ENCODE measurements around the gene TPBGL.

The TPBGL gene

GRCh38 chr11:75246671-75247350 is 6.2 kb downstream of the TPBGL start:
- no peak for FAIRE-seq

DNA sequence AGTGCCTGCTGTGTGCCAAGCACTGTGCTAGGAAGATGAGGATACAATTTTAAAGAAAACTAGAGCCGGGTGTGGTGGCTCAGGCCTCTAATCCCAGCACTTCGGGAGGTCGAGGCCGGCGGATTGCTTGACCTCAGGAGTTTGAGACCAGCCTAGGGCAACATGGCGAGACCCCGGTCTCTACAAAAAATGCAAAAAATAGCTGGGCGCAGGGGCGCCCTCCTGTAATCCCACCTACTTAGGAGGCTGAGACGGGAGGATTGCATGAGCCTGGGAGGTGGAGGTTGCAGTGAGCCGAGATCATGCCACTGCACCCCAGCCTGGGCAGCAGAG is 8.3 kb downstream of the TPBGL start:
- no peak for FAIRE-seq

GRCh38 chr11:75249704-75250103 is 9.1 kb downstream of the TPBGL start:
- no peak for FAIRE-seq

GRCh38 chr11:75254326-75254725 is 13.8 kb downstream of the TPBGL start:
- no peak for FAIRE-seq

DNA sequence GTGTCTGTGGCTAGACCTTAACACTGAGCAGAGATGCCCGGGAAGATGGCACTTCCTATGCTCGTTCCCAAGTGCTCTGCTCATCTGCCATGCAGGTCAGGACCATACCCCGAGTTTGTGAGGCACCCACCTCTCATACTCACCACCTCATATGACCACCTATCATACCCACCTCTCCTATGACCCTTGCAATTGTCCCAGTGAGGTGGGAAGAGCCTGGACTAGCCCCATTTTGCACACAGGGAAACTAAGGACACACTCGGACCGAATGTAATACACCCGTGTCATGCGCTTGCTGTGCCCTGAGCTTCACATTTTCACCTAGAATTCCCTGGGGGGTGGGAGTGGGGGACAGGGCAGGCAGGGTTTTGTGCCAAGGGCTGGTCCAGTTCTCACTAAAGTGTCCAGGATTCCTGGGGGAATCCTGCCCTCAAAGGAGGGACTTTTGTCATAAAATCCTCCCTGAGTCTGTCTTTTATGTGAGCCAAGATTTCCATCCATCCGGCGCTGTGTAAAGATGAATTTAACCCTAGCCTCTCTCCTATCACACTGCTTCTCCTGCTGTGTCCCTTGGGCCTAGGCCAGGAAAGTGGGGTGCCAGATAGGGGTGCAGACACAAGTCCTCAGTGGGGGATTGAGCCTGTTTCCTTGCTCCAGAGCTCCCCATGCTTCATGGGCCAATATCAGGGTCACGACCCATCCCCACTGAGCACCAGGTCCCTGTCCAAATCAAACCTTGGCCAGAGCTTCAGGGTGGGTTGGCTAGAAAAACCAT is 20.0 kb downstream of the TPBGL start:
- FAIRE-seq = no peak

DNA sequence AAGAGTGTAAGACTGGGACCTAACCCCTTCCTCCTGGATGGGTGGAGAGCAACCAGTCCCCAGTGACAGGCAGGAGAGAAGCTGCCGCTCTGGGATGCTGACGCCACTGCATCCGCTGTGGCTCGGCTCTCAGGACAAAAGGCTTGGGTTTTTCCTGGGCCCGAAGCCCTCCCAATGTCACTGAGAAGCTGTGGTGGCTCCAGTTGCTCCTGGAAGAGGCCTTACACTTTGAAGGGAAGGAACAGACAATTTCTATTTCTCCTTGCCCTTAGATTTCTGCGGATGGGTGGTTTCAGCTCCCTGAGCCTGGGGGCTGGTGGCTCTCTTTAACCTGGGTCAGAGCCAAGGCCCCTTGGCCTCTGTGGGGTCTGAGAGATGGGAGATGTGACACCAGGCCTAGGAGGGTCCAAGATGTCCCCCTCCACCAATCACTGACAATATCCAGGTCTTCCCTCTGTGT is 21.4 kb downstream of the TPBGL start:
- FAIRE-seq = no peak

- FAIRE-seq = no peak
These were observed 21.9 kb downstream of the TPBGL start for GRCh38 chr11:75262436-75262835.

DNA sequence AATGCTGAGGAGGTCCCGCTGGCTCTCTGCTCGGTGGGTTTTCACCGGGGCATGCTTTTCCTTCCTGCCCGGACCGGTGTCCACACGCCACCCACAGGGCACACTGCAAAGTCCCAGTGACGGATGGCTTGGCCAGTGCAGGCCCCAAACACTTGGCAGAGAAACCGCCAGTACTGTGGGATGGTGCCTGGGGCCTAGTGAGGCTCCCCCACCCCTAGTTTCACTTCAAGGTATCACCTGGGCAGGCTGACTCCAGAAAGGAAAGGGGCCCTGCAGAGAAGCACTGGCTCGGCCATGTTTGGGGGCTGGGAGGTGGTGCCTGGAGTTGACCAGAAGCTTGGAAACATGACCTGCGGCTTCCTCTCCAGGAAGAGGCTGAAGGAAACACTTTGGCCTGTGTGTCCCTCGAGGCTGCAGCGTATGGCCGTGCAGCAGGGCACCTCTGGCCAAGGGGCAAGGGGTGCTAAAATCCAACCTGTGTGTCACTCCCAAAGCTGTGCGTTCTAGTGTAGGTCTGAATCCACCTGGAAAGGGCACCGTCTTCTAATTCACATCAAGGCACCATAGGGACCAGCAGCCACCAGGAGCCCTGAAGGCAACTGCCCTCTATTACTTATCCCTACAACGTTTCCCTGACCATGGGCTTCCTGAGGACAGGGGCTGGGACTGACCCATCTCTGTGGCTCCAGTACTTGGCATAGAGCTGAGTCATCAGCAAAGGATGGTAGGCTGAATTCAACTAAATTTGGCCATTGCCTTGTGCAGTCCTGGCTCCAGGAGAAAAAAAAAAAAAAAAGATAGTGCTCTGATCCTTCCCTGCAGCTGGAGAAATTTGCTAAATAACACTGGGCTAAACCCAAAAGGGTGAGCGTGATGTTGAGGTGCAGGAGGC is 22.6 kb downstream of the TPBGL start:
- no peak for FAIRE-seq

DNA sequence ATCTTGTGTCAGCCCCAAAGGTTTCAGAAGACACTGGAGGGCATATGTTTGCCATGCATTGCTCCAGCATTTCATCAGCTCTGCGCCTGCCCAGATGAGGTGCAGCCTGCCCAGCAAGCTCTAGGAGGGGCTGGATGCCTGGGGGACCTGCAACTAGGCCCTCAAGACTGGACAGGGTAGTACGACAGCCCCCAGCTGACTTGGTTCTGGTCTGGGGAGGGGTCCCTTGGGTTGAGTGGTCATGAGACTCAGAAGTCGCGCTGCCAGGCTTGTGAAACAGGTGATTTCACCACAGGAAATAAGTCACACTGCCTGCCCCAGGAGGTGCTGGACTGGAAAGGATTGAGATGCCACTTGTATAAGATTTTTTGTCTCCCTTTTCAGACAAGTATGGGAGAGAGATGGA is 23.4 kb downstream of the TPBGL start:
- FAIRE-seq = no peak

GRCh38 chr11:75264356-75264755 is 23.8 kb downstream of the TPBGL start:
- no peak for FAIRE-seq

DNA sequence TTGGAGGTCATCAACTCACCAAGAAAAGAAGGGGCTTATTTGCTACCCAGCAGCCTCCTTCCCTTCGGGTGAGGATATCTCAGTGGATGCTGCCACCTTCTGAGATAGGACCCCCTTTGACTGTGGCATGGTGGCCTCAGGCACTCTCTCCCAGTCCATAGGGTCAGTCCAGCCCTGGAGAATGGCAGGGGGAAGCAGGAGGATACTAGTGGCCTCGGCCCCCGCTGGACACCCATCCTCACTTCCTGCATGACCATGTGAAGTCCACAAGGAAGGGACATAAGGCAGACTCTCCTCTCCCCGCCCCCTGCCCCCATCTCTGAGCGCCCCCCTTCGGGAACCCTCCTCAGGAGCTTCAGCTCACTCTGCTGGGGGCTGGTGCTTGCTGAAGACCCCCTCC is 24.4 kb downstream of the TPBGL start:
- no peak for FAIRE-seq

DNA sequence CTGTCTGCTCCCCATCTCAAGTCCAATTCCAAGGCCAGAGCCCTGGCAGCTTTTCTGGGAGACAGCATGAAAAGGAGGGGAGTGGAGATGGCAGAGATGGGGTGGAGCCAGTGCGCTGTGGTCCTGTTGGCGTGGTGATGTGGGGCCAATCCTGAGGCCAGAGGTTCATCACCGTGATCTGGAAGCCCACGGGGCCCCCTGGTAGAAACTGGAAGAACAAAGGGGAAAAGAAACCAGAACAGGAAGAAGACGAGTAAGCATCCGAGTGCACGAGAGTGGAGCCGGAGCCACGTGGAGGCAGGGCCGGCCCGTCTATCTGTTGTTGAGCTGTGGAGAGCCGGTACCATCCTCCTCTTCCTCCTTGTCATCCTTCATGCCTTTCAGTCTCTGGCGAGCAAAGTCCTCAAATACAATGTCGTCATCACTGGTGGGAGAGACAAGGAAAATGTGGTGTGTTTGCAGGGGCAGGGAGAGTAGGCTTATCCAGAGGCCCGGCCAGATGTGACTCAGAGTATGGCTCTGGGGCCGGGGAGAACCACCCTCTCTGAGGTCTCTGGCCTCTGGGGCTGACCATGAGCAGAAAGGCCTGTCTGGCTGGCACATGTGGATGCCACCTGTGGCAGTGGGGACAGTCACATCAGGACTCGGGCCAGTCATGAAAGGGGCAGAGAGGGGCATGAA is 25.4 kb downstream of the TPBGL start:
- no peak for FAIRE-seq

DNA sequence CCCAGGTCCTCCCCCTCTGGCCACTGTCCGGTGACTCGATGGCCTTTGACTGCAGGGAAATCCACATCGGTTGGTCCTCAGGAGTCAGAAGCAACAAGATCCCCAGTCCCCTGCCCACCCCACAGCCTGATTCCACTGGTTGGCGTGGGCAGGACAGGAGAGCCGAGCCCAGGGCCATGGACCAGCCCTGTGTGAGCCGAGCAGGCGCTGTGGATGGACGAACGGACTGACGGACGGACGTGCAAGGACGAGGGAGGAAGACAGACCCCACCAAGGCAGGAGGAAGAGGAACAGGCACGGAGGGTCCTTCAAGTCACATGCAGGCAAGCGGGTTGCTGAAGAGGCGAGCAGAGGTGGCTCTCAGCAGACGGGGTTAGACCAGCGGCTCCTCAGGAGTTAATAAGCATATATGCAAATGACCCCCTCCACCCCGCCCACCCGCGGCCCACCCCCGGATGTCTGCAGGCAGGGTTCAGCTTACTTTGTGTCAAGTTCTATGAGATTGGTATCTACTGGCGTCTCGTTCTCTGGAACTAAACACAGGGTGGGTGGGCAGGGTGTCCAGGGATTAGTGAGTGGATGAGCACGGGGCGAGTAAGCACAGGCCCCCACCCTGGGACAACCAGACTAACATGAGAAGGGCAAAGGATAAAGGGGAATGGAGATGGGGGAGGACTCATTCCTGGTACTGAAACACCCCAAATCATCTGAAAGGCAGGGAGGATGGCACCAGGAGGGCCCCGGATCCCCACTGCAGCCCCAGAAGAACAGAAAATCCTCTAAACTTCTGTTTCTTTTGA is 26.8 kb downstream of the TPBGL start:
- no peak for FAIRE-seq

DNA sequence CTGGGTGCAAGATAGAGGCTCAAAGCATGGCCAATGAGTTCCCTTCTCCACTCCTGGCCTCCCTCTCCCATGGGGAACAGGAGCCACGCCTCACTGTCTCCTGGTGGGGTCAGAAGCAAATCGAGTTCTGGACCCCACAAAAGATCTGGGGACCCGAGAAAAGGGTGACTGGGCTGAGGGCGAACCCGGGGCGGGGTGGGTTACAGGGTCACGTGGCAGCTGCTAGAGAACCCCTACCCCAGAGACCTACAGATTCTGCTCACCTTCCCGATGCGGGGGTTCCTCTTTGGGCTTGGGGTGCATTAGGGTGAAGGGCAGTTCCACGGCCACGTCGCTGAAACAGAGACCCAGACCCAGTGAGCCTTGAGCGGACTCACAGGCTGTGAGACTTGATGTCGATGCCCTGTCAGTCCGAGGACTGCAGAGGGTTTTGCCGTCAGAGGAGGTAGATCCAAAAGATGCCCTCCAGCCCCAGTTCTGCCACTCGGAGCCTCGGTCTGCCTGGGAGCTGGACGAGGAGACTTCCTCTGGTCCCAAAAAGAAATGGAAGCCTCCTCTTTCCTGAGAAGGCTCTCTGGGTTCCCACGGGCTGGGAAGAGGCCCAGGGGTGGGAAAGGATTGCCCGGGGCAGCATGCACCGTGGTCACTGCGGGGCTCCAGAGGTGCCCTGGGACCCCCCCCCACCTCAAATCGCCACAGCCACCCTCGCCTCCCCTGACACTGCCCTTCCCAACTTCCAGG is 28.2 kb downstream of the TPBGL start:
- no peak for FAIRE-seq

DNA sequence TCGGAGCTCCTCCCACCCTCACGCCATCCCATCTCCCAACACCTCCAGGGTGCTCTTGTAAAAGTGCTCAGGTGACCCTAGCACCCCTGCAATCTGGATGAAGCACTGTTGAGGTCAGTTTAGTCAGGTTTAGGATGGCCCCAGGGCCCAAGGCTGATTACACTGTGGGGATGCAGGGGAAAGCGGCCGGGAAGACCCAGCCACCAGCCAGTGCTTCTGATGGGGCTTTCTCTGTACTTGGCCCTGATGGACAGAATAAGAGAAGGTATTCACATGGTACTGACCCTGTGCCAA is 28.7 kb downstream of the TPBGL start:
- no peak for FAIRE-seq

- no peak for FAIRE-seq
These were observed 29.3 kb downstream of the TPBGL start for GRCh38 chr11:75269896-75270295.

DNA sequence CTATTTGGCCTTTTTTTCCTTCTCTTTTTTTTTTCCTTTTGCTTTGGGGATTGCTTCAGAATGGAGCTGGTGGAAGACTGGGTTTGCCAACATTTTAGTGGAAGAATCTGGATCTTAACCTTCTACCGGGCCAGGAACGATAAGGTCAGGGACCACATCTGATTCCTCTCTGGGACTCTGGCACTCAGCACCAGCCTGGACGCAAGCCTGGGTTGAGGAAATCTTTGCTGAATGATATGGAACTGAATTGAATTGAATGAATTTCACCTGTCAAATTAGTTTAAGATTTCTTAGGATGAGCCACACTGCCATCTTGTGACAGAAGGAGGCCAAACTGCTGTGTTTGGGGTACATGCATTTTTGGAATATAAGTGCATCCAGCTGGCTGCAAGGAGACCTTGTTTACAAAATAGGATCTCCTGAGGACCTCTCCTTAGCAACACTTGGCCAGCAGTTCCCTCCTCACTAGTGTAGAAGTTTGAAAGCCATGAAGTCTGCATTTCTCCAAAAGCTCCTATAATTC is 30.4 kb downstream of the TPBGL start:
- FAIRE-seq = no peak

DNA sequence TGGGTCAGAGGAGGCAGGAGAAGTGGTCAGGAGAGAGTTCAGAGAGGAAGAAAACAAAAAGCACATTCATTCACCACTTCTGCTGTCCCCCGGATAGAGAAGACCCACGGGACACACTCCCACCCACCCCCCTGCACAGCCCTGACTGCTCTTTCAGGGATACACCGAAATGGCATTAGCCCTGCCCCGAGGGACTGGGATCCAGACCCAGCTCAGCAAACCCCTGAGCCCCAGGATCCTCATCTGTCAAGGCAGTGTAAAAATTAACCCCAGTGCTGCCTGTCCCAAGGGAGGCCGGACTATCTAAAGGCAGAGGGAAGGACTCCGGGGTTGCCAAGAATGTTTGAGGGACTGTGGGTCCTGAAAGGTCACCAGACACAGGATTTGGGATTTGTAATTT is 31.2 kb downstream of the TPBGL start:
- no peak for FAIRE-seq

DNA sequence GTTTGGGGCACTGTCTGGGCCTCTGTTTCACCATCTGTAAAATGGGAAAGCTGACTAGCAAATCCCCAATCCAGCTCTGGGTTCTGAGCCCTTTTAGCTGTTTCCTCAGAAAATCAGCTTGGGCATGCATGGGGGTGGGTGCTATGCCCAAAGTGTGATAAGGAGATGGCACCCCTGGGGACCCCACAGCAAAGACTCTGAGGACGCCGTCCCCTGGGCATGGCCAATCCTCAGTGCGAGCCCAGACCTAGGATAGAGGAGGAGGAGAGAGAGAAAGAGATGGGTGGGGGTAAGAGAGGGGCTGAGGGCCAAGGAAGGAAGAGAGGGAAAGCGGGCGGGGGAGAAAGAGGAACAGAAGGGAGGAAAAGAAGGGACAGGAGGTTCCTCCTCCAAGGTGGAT is 31.8 kb downstream of the TPBGL start:
- no peak for FAIRE-seq

DNA sequence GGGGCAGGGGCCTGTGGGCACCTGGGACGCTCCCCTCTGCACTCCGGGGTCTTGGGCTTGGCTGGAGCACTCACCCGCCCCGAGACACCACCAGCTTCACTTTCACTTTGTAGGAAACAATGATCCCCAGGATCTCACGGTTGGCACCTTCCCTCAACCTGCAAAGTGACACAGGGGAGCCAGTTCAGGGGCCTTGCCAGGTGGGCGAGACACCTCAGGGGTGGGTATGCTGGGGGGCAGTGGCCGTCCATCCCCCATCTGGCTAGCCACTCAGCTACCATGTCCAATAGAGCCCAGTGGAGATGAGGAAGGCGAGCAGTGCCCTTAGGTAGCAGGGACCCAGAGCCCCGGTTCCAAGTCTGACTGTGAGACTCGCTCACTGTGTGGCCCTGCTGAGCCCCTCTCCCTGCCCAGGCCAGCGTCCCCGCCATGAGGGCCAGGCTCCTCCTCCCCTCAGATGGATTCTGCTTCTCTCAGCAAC is 32.3 kb downstream of the TPBGL start:
- FAIRE-seq = no peak

Data from islet of Langerhans (tissue), 1 donor.